C4-2B (cell line): ENCODE results near the gene PPFIBP1.

ENCODE experiments used
- CTCF ChIP-seq: fragments of 450-650 bp; conservative IDR thresholded peaks from 2 replicates; pipeline ENCODE4 v1.5.1; 2017; ENCODE audit warnings: mild to moderate bottlenecking
- ZFX ChIP-seq: fragments of 450-650 bp; IDR thresholded peaks from 2 replicates; pipeline ENCODE4 v1.6.1; 2017

GRCh38 chr12:27549801-27550652, 26.0 kb downstream of the PPFIBP1 start:
- no peak for TF ChIP-seq CTCF
- TF ChIP-seq ZFX, result no peak
